ENCODE measurements around the gene PRKN.

PRKN gene

GRCh38 chr6:161379834-161380582 is 1347.6 kb downstream of the PRKN start:
- Histone ChIP-seq H3K4me1 (ENCODE audit: control insufficient read depth, insufficient read depth, low read depth, low read length) (no peaks in the 10 kb centered on the region), H2BK15ac (ENCODE audit: low read depth, poor library complexity, severe bottlenecking) (no peak overlapping the region), H3K4me2 (ENCODE audit: low read length, poor library complexity, severe bottlenecking) (no peak overlapping the region), H3K4ac (ENCODE audit: low read depth in 1 of 2, low read length in 2 of 2) (no peak overlapping the region), H3K14ac (ENCODE audit: low read length in 2 of 2) (no peak overlapping the region), H3K9ac (ENCODE audit: low read length) (no peak overlapping the region), H2BK120ac (ENCODE audit: low read depth, low read length) (no peak overlapping the region), H4K8ac (ENCODE audit: low read length) (no peak overlapping the region), H2BK5ac (ENCODE audit: low read depth, low read length, poor library complexity, severe bottlenecking) (no peak overlapping the region), H4K91ac (ENCODE audit: low read length) (no peak overlapping the region), H3K23ac (ENCODE audit: low read length in 2 of 2) (no peak overlapping the region), H3K27ac (ENCODE audit: low read length, poor library complexity, severe bottlenecking) (no peak overlapping the region), H3K4me3 (ENCODE audit: insufficient read depth in 1 of 2, low read depth in 1 of 2, low read length in 2 of 2) (no peak overlapping the region), H3K79me1 (replicated peaks; ENCODE audit: low read length, poor library complexity, severe bottlenecking) (no peaks in the 10 kb centered on the region), H3K18ac (ENCODE audit: low read depth in 1 of 2, low read length in 2 of 2) (no peak overlapping the region), H3K27me3 (ENCODE audit: control insufficient read depth in 1 of 2, insufficient read depth in 1 of 2, low read length in 2 of 2) (peaks cover 10 to 11% of the 10 kb centered on the region in 2 experiments), H2AFZ (ENCODE audit: low read depth, low read length) (no peak overlapping the region), H3K9me3 (ENCODE audit: control insufficient read depth, low read length) (no peaks in the 10 kb centered on the region), H2AK5ac (ENCODE audit: low read length, severe bottlenecking) (no peak overlapping the region), H3K36me3 (ENCODE audit: control insufficient read depth in 1 of 2, insufficient read depth in 2 of 2, low read depth in 1 of 2, low read length in 2 of 2) (no peaks in the 10 kb centered on the region), H2BK12ac (ENCODE audit: low read length in 2 of 2) (no peak overlapping the region)
- DNase-seq = no peak
- WGBS = 49% methylated on average over 7 of the region's 8 CpGs

DNA sequence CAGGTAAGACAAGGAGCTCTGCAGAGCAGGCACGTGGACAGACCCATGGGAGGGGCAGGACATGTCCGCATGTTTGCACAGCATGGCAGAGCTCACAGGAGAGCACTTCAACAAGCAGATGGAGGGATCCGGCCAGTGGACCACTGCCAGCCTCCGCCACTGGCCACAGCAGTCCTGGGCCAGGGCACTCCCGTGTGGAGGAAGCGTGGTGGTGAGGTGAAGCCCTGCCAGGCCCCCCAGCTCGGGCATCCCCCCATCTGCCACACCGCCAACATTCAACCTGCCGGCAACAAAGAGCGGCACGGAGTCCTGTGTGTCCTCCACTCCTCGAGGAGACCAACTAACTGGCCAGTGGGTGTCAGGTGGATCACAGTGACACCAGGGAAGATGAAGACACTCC is 1349.5 kb downstream of the PRKN start:
- H4K91ac ChIP-seq (ENCODE audit: low read length) = no peak overlapping the region
- H3K4me3 ChIP-seq (ENCODE audit: insufficient read depth in 1 of 2, low read depth in 1 of 2, low read length in 2 of 2) = no peak overlapping the region
- H3K18ac ChIP-seq (ENCODE audit: low read depth in 1 of 2, low read length in 2 of 2) = no peak overlapping the region
- no peak overlapping the region for H2BK5ac ChIP-seq (ENCODE audit: low read depth, low read length, poor library complexity, severe bottlenecking)
- H2AK5ac ChIP-seq (ENCODE audit: low read length, severe bottlenecking) = no peak overlapping the region
- H2BK12ac ChIP-seq (ENCODE audit: low read length in 2 of 2) = no peak overlapping the region
- H2BK120ac ChIP-seq (ENCODE audit: low read depth, low read length) = no peak overlapping the region
- no peaks in the 10 kb centered on the region for H3K79me1 ChIP-seq (replicated peaks; ENCODE audit: low read length, poor library complexity, severe bottlenecking)
- no peak overlapping the region for H3K4ac ChIP-seq (ENCODE audit: low read depth in 1 of 2, low read length in 2 of 2)
- no peaks in the 10 kb centered on the region for H3K9me3 ChIP-seq (ENCODE audit: control insufficient read depth, low read length)
- no peak overlapping the region for H2AFZ ChIP-seq (ENCODE audit: low read depth, low read length)
- no peak overlapping the region for H3K23ac ChIP-seq (ENCODE audit: low read length in 2 of 2)
- H4K8ac ChIP-seq (ENCODE audit: low read length) = no peak overlapping the region
- no peak for DNase-seq
- peaks cover 10 to 11% of the 10 kb centered on the region in 2 experiments for H3K27me3 ChIP-seq (ENCODE audit: control insufficient read depth in 1 of 2, insufficient read depth in 1 of 2, low read length in 2 of 2)
- H3K14ac ChIP-seq (ENCODE audit: low read length in 2 of 2) = peak overlapping the region in 1 of 2 experiments; percentile 14
- H3K9ac ChIP-seq (ENCODE audit: low read length) = no peak overlapping the region
- H3K36me3 ChIP-seq (ENCODE audit: control insufficient read depth in 1 of 2, insufficient read depth in 2 of 2, low read depth in 1 of 2, low read length in 2 of 2) = no peaks in the 10 kb centered on the region
- no peak overlapping the region for H3K27ac ChIP-seq (ENCODE audit: low read length, poor library complexity, severe bottlenecking)
- WGBS = 90% methylated on average over 9 of the region's 12 CpGs
- no peak overlapping the region for H3K4me2 ChIP-seq (ENCODE audit: low read length, poor library complexity, severe bottlenecking)
- H3K4me1 ChIP-seq (ENCODE audit: control insufficient read depth, insufficient read depth, low read depth, low read length) = no peaks in the 10 kb centered on the region
- no peak overlapping the region for H2BK15ac ChIP-seq (ENCODE audit: low read depth, poor library complexity, severe bottlenecking)

DNA sequence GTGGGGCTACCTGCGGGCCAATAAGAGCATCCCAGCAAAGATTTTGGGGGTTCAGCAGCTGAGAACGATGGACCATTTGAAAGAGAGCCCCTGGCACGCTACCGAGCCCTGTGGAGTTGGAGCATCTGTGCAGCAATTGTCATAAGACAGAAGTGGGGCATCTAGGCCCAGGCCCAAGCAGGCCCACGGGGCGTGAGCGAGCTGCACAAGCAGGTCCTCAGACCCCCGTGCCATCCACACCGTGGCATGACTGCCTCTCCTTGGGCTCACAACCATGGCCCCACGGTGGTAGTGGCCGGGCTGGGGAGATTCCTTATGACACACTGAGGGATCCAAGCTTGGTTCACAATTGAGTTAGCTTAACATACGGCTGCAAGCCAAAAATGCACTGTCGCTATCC is 1350.5 kb downstream of the PRKN start:
- no peak for DNase-seq
- H2BK15ac ChIP-seq (ENCODE audit: low read depth, poor library complexity, severe bottlenecking) = no peak overlapping the region
- H3K79me1 ChIP-seq (replicated peaks; ENCODE audit: low read length, poor library complexity, severe bottlenecking) = no peaks in the 10 kb centered on the region
- H4K91ac ChIP-seq (ENCODE audit: low read length) = no peak overlapping the region
- H3K4me1 ChIP-seq (ENCODE audit: control insufficient read depth, insufficient read depth, low read depth, low read length) = no peaks in the 10 kb centered on the region
- H3K4me2 ChIP-seq (ENCODE audit: low read length, poor library complexity, severe bottlenecking) = no peak overlapping the region
- H3K36me3 ChIP-seq (ENCODE audit: control insufficient read depth in 1 of 2, insufficient read depth in 2 of 2, low read depth in 1 of 2, low read length in 2 of 2) = no peaks in the 10 kb centered on the region
- H3K27me3 ChIP-seq (ENCODE audit: control insufficient read depth in 1 of 2, insufficient read depth in 1 of 2, low read length in 2 of 2) = peaks cover 10 to 11% of the 10 kb centered on the region in 2 experiments
- H2BK120ac ChIP-seq (ENCODE audit: low read depth, low read length) = no peak overlapping the region
- H4K8ac ChIP-seq (ENCODE audit: low read length) = no peak overlapping the region
- H2AFZ ChIP-seq (ENCODE audit: low read depth, low read length) = no peak overlapping the region
- H3K9me3 ChIP-seq (ENCODE audit: control insufficient read depth, low read length) = no peaks in the 10 kb centered on the region
- no peak overlapping the region for H3K9ac ChIP-seq (ENCODE audit: low read length)
- no peak overlapping the region for H3K23ac ChIP-seq (ENCODE audit: low read length in 2 of 2)
- no peak overlapping the region for H2BK5ac ChIP-seq (ENCODE audit: low read depth, low read length, poor library complexity, severe bottlenecking)
- 92% methylated on average over 13 of the region's 13 CpGs for WGBS
- no peak overlapping the region for H3K14ac ChIP-seq (ENCODE audit: low read length in 2 of 2)
- H3K4me3 ChIP-seq (ENCODE audit: insufficient read depth in 1 of 2, low read depth in 1 of 2, low read length in 2 of 2) = no peak overlapping the region
- H2AK5ac ChIP-seq (ENCODE audit: low read length, severe bottlenecking) = no peak overlapping the region
- no peak overlapping the region for H2BK12ac ChIP-seq (ENCODE audit: low read length in 2 of 2)
- no peak overlapping the region for H3K27ac ChIP-seq (ENCODE audit: low read length, poor library complexity, severe bottlenecking)
- no peak overlapping the region for H3K18ac ChIP-seq (ENCODE audit: low read depth in 1 of 2, low read length in 2 of 2)
- no peak overlapping the region for H3K4ac ChIP-seq (ENCODE audit: low read depth in 1 of 2, low read length in 2 of 2)

- Histone ChIP-seq H4K8ac (ENCODE audit: low read length) (no peak overlapping the region), H3K27ac (ENCODE audit: low read length, poor library complexity, severe bottlenecking) (no peak overlapping the region), H3K27me3 (ENCODE audit: control insufficient read depth in 1 of 2, insufficient read depth in 1 of 2, low read length in 2 of 2) (peaks cover 10 to 11% of the 10 kb centered on the region in 2 experiments), H3K79me1 (replicated peaks; ENCODE audit: low read length, poor library complexity, severe bottlenecking) (no peaks in the 10 kb centered on the region), H3K9ac (ENCODE audit: low read length) (no peak overlapping the region), H2BK5ac (ENCODE audit: low read depth, low read length, poor library complexity, severe bottlenecking) (no peak overlapping the region), H3K18ac (ENCODE audit: low read depth in 1 of 2, low read length in 2 of 2) (no peak overlapping the region), H3K4me1 (ENCODE audit: control insufficient read depth, insufficient read depth, low read depth, low read length) (no peaks in the 10 kb centered on the region), H3K36me3 (ENCODE audit: control insufficient read depth in 1 of 2, insufficient read depth in 2 of 2, low read depth in 1 of 2, low read length in 2 of 2) (no peaks in the 10 kb centered on the region), H2BK12ac (ENCODE audit: low read length in 2 of 2) (no peak overlapping the region), H2BK15ac (ENCODE audit: low read depth, poor library complexity, severe bottlenecking) (peak overlapping the region; percentile 36), H3K14ac (ENCODE audit: low read length in 2 of 2) (peak overlapping the region in 1 of 2 experiments; percentile 11), H2BK120ac (ENCODE audit: low read depth, low read length) (no peak overlapping the region), H3K4me2 (ENCODE audit: low read length, poor library complexity, severe bottlenecking) (no peak overlapping the region), H2AK5ac (ENCODE audit: low read length, severe bottlenecking) (no peak overlapping the region), H3K9me3 (ENCODE audit: control insufficient read depth, low read length) (no peaks in the 10 kb centered on the region), H3K4ac (ENCODE audit: low read depth in 1 of 2, low read length in 2 of 2) (no peak overlapping the region), H2AFZ (ENCODE audit: low read depth, low read length) (no peak overlapping the region), H3K4me3 (ENCODE audit: insufficient read depth in 1 of 2, low read depth in 1 of 2, low read length in 2 of 2) (no peak overlapping the region), H4K91ac (ENCODE audit: low read length) (no peak overlapping the region), H3K23ac (ENCODE audit: low read length in 2 of 2) (no peak overlapping the region)
- DNase-seq = no peak
- 91% methylated on average over 7 of the region's 11 CpGs for WGBS
Observed at GRCh38 chr6:161376367-161376766, 1351.2 kb downstream of the PRKN start.
